Measurements from ENCODE around the gene DBNDD1.

The DBNDD1 gene

DNA sequence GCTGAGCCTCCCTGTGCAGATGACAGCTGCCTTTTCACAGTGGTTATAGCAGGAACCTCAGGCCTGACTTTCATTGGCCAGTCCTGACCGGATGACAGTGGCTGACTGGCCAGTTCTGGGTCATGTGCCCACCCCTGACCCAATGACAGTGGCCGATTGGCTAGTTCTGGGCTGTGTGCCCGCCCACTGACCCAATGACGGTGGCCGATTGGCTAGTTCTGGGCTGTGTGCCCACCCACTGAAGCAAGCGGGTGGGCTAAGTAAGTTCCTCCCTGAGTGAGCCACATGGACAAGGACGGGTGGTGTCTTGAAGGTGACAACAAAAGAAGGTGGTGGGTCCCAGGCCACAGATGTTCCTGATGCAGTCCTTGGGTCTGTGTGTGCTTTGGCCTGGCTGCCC, 61.2 kb downstream of the DBNDD1 start:
- DNase-seq = no peak

DNA sequence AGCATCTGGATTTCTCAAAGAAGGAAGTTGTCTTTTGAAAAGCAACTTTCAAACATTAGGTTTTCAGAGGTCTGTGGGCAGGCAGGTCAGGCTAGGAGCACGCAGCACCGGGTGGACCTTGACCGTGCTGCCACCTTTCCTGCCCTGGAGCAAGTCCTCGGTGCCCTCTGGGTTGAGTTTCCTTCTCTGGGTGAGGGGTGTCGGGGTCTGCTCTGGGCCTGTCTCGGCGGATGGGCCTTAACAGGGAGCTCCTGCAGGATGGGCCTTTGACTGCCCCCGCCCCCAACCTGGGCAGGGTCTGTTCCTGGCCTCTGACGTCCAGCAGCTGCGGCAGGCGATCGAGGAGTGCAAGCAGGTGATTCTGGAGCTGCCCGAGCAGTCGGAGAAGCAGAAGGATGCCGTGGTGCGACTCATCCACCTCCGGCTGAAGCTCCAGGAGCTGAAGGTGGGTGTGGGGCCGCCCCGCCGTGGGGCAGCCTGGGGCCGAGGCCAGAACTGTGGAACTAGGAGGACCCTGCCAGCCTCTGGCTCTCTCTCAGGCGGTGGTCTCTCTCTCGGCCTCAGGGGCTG, 62.0 kb downstream of the DBNDD1 start:
- DNase-seq = no peak

DNA sequence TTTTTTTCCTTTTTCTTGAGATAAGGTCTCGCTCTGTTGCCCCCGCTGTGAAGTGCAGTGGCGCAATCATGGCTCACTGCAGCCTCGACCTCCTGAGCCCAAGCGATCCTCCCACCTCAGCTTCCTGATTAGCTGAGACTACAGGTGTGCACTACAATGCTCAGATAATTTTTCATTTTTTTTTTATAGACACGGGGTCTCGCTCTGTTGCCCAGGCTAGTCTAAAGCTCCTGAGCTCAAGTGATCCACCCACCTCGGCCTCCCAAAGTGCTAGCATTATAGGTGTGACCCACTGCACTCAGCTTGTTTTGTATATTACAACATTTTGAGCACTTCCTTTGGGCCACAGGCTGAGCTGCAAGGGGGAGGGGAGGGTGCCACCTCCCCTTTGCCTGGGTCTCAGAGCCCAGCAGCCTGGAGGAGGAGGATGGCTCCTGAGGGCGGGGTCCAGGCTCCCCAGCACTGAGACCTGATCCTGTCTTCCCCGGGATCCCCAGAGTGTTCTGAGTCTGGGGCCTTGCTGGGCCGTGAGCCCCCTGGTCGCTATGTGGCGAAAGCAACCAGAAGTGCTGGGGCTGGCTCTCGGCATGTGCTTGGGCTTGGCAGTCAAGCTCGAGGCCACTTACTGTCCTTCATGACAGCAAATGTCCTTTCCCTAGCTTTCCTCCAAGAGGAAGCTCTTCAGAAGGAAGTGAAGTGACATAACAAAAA, 62.6 kb downstream of the DBNDD1 start:
- DNase-seq = no peak

DNA sequence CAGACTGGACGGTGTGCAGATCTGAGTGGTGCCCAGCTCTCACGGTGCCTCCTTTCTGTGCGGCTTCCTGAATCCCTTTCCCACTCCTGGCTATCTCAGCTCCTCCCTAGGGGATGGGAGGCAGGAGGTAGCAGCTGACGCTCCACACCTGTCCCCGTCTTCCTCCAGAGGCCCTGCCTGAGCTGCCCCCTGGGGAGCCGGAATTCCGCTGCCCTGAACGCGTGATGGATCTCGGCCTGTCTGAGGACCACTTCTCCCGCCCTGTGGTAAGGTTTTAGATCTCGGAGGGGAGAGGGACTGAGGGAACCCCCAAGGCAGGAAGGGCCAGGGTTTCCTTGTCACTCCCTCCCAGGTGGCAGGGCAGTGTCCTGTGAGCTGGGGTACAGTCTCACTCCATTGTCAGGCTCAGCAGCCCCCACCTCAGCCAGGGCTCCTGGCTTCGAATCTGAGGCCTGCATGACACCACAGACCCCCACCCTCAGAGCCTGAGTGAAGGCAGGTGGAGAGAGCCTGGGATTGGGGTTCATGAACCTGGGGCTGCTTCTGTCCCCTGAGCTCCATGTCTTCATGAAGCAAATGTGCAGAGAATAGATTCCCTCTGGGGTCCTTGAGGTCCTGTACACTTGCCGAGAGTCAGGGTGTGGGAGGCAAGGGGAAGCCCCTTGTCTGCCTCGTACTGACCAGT, 64.1 kb downstream of the DBNDD1 start:
- DNase-seq = no peak

Measured in NCI-H748 treated with DMSO at 0.1 percent for 48 hours (cell line).